Spleen (tissue), 7 donors: ENCODE results near the gene DOCK9.

Source experiments
- POLR2A ChIP-seq, 3 donors: fragments of 450-650 bp; IDR thresholded peaks; one replicate each; pipeline ENCODE4 v1.5.1; 2017; ENCODE audit warnings: antibody characterized with exemption in 3 of 3, mild to moderate bottlenecking in 1 of 3
- TF ChIP-seq, protein P1 (sequence below), 11 experiments: fragments of 200-600 bp in 7 of 11; fragments of 450-650 bp in 4 of 11; sonication (generic) in 4 of 11; IDR thresholded peaks in 8 of 11; conservative IDR thresholded peaks in 3 of 11; 1 replicate in 7 of 11; 2 replicates in 4 of 11; pipeline versions ENCODE4 v1.4.0 to v1.8.0; 2016 to 2021; ENCODE audit warnings: antibody characterized with exemption in 11 of 11, inconsistent platforms in 4 of 11, mild to moderate bottlenecking in 1 of 11
- donor health status: DM: no; HTN: no; CAD: no; lungs with moderate emphysema.
- donor health status: DM: no; HTN: no; CAD: no.
- donor health status: DM: no; HTN: no; CAD: no.

GRCh38 chr13:99003851-99004471 lies 26.1 kb upstream of the DOCK9 start:
- TF ChIP-seq, protein P1, sequence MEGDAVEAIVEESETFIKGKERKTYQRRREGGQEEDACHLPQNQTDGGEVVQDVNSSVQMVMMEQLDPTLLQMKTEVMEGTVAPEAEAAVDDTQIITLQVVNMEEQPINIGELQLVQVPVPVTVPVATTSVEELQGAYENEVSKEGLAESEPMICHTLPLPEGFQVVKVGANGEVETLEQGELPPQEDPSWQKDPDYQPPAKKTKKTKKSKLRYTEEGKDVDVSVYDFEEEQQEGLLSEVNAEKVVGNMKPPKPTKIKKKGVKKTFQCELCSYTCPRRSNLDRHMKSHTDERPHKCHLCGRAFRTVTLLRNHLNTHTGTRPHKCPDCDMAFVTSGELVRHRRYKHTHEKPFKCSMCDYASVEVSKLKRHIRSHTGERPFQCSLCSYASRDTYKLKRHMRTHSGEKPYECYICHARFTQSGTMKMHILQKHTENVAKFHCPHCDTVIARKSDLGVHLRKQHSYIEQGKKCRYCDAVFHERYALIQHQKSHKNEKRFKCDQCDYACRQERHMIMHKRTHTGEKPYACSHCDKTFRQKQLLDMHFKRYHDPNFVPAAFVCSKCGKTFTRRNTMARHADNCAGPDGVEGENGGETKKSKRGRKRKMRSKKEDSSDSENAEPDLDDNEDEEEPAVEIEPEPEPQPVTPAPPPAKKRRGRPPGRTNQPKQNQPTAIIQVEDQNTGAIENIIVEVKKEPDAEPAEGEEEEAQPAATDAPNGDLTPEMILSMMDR (IDR thresholded peaks at IDR 0.05 in 8 of 11, conservative IDR thresholded peaks at IDR 0.05 in 3 of 11): no peak
- no peak for TF ChIP-seq POLR2A (IDR thresholded peaks at IDR 0.05)
